H1 (cell line): ENCODE results near the gene HTR1D. TPM values are rescaled to one million over a fixed set of nuclear protein-coding genes. Genes with fewer than 3 reads are reported as not detected.

Experiments used
- CTCF ChIA-PET: fragments of 300-600 bp; sonication (Branson Sonifier 250); formaldehyde crosslinking; loops from one replicate; lab custom pipeline; 2021; ENCODE audit not compliant: partially characterized antibody; lab: Charles Lee
- POLR2A ChIA-PET: fragments of 300-600 bp; sonication (Branson Sonifier 250); formaldehyde crosslinking; loops from one replicate; lab custom pipeline; 2021; ENCODE audit warnings: inconsistent platforms; ENCODE audit not compliant: partially characterized antibody; lab: Charles Lee
- DNase-seq, 2 experiments: peaks; one replicate each; pipeline versions ENCODE4 v3.0.0 to v3.0.0-alpha.2; 2010 to 2022; ENCODE audit warnings: low spot score in 2 of 2, low read depth in 1 of 2, mixed read lengths in 1 of 2
- FAIRE-seq: peaks from 2 replicates; lab custom pipeline; 2011; peaks lifted over from hg19 to GRCh38; lab: Jason Lieb, UNC
- H2AFZ ChIP-seq: 2 replicates; pipeline ENCODE4 v1.8.1; 2012; ENCODE audit warnings: low read length, inconsistent platforms
- H2AK5ac ChIP-seq: 2 replicates; pipeline ENCODE4 v1.6.1; 2013; ENCODE audit warnings: low read depth, low read length
- H2BK120ac ChIP-seq: replicated peaks from 2 replicates; pipeline ENCODE3; 2013; ENCODE audit warnings: low read depth, low read length, inconsistent platforms
- H2BK12ac ChIP-seq: 2 replicates; pipeline ENCODE4 v1.6.1; 2013; ENCODE audit warnings: low read depth, low read length
- H2BK15ac ChIP-seq: 2 replicates; pipeline ENCODE4 v1.6.1; 2013; ENCODE audit warnings: low read length
- H2BK20ac ChIP-seq: 2 replicates; pipeline ENCODE4 v1.6.1; 2013; ENCODE audit warnings: low read length
- H2BK5ac ChIP-seq: 2 replicates; pipeline ENCODE4 v1.6.1; 2013; ENCODE audit warnings: low read depth, low read length
- H3K14ac ChIP-seq: 2 replicates; pipeline ENCODE4 v1.6.1; 2013; ENCODE audit warnings: inconsistent platforms; ENCODE audit not compliant: insufficient read length
- H3K18ac ChIP-seq: 2 replicates; pipeline ENCODE4 v1.6.1; 2013; ENCODE audit warnings: low read length; ENCODE audit errors: extremely low read depth
- H3K23ac ChIP-seq: 2 replicates; pipeline ENCODE4 v1.6.1; 2013; ENCODE audit warnings: inconsistent platforms; ENCODE audit not compliant: insufficient read length
- H3K23me2 ChIP-seq: 2 replicates; pipeline ENCODE4 v1.6.1; 2013; ENCODE audit warnings: low read depth, low read length
- H3K27ac ChIP-seq: 2 replicates; pipeline ENCODE4 v1.6.1; 2011; ENCODE audit warnings: low read depth, low read length, inconsistent platforms
- H3K27me3 ChIP-seq, 4 experiments: replicated peaks in 1 of 4; 1 replicate in 1 of 4; 2 replicates in 3 of 4; pipeline versions ENCODE4 v1.6.1 to v1.8.1; 2011 to 2013; ENCODE audit warnings: low read length in 3 of 4, mild to moderate bottlenecking in 3 of 4, inconsistent platforms in 2 of 4, mixed read lengths in 2 of 4, moderate library complexity in 1 of 4; ENCODE audit not compliant: control insufficient read depth in 3 of 4, insufficient read depth in 3 of 4; ENCODE audit errors: extremely low read depth in 1 of 4
- H3K36me3 ChIP-seq, 4 experiments: 2 replicates each; pipeline versions ENCODE4 v1.6.1 to v1.8.1; 2011 to 2013; ENCODE audit warnings: mild to moderate bottlenecking in 4 of 4, low read length in 3 of 4, moderate library complexity in 2 of 4, control low read depth in 1 of 4, inconsistent platforms in 1 of 4; ENCODE audit not compliant: insufficient read depth in 4 of 4, control insufficient read depth in 2 of 4
- H3K4ac ChIP-seq: replicated peaks from 2 replicates; pipeline ENCODE3; 2013; ENCODE audit warnings: low read length, low read depth, mixed read lengths, inconsistent platforms; ENCODE audit not compliant: insufficient read length
- H3K4me1 ChIP-seq, 4 experiments: replicated peaks in 1 of 4; 1 replicate in 1 of 4; 2 replicates in 3 of 4; pipeline versions ENCODE4 v1.6.1 to v1.8.1; 2011 to 2013; ENCODE audit warnings: low read length in 3 of 4, inconsistent platforms in 2 of 4, mixed read lengths in 1 of 4; ENCODE audit not compliant: insufficient read depth in 4 of 4, control insufficient read depth in 3 of 4
- H3K4me2 ChIP-seq, 2 experiments: 2 replicates each; pipeline versions ENCODE4 v1.6.1 to v1.8.1; 2011 to 2013; ENCODE audit warnings: low read depth in 2 of 2, low read length in 2 of 2, control low read depth in 1 of 2, inconsistent platforms in 1 of 2, mild to moderate bottlenecking in 1 of 2; ENCODE audit not compliant: insufficient read depth in 1 of 2
- H3K4me3 ChIP-seq, 4 experiments: fragments of 200-600, 300-600 bp in 1 of 4; sonication (generic), shearing (Covaris generic), sonication (Bioruptor Twin) in 1 of 4; 2 replicates each; pipeline versions ENCODE4 v1.5.1 to v1.8.1; 2011 to 2016; ENCODE audit warnings: low read length in 4 of 4, low read depth in 3 of 4, control low read depth in 2 of 4, inconsistent platforms in 2 of 4, mild to moderate bottlenecking in 2 of 4, mixed read lengths in 1 of 4, moderate library complexity in 1 of 4; ENCODE audit not compliant: insufficient read depth in 2 of 4; ENCODE audit errors: extremely low read depth in 1 of 4
- H3K56ac ChIP-seq: replicated peaks from 2 replicates; pipeline ENCODE3; 2013; ENCODE audit warnings: low read depth, mild to moderate bottlenecking, mixed read lengths, low read length, inconsistent platforms; ENCODE audit not compliant: insufficient read length
- H3K79me1 ChIP-seq: 2 replicates; pipeline ENCODE4 v1.6.1; 2013; ENCODE audit warnings: low read depth, low read length, control low read depth
- H3K79me2 ChIP-seq, 2 experiments: 2 replicates each; pipeline versions ENCODE4 v1.6.1 to v1.8.1; 2012 to 2013; ENCODE audit warnings: low read length in 2 of 2, mild to moderate bottlenecking in 2 of 2, inconsistent platforms in 1 of 2; ENCODE audit not compliant: insufficient read depth in 2 of 2, control insufficient read depth in 1 of 2
- H3K9ac ChIP-seq, 4 experiments: replicated peaks in 1 of 4; 1 replicate in 1 of 4; 2 replicates in 3 of 4; pipeline versions ENCODE4 v1.6.1 to v1.8.1; 2011 to 2013; ENCODE audit warnings: low read depth in 3 of 4, low read length in 3 of 4, control low read depth in 2 of 4, mild to moderate bottlenecking in 2 of 4, moderate library complexity in 2 of 4, inconsistent platforms in 1 of 4; ENCODE audit errors: extremely low read depth in 1 of 4
- H3K9me3 ChIP-seq, 2 experiments: 2 replicates each; pipeline versions ENCODE4 v1.6.1 to v1.8.1; 2012 to 2013; ENCODE audit warnings: mild to moderate bottlenecking in 2 of 2, moderate library complexity in 2 of 2, control low read depth in 1 of 2, inconsistent platforms in 1 of 2, low read depth in 1 of 2, low read length in 1 of 2, mixed read lengths in 1 of 2; ENCODE audit not compliant: insufficient read depth in 2 of 2
- H4K20me1 ChIP-seq, 2 experiments: replicated peaks in 1 of 2; 2 replicates each; pipeline versions ENCODE3 to v1.8.1; 2011 to 2013; ENCODE audit warnings: inconsistent platforms in 2 of 2, low read length in 2 of 2, mild to moderate bottlenecking in 1 of 2; ENCODE audit not compliant: insufficient read depth in 2 of 2, control insufficient read depth in 1 of 2
- H4K5ac ChIP-seq: 2 replicates; pipeline ENCODE4 v1.6.1; 2013; ENCODE audit warnings: low read length, low read depth, mixed read lengths, inconsistent platforms; ENCODE audit not compliant: insufficient read length
- H4K8ac ChIP-seq: 2 replicates; pipeline ENCODE4 v1.8.0; 2013; ENCODE audit warnings: mild to moderate bottlenecking, moderate library complexity, low read length, inconsistent platforms; ENCODE audit not compliant: insufficient read depth; ENCODE audit errors: extremely low read depth
- H4K91ac ChIP-seq: replicated peaks from 2 replicates; pipeline ENCODE3; 2013; ENCODE audit warnings: low read length, mixed read lengths, inconsistent platforms; ENCODE audit not compliant: insufficient read length
- ATF3 ChIP-seq: IDR thresholded peaks from 2 replicates; pipeline ENCODE4 v1.6.1; 2011; ENCODE audit warnings: low read depth, mild to moderate bottlenecking, low read length; ENCODE audit not compliant: insufficient read depth
- BCL11A ChIP-seq, 2 experiments: IDR thresholded peaks; one replicate each; pipeline ENCODE4 v1.6.1; 2011; ENCODE audit warnings: low read depth in 2 of 2, low read length in 2 of 2, mild to moderate bottlenecking in 2 of 2
- CEBPB ChIP-seq: IDR thresholded peaks from 2 replicates; pipeline ENCODE4 v1.6.1; 2012; ENCODE audit warnings: low read depth, low read length
- CREB1 ChIP-seq: IDR thresholded peaks from 2 replicates; pipeline ENCODE4 v1.6.1; 2012; ENCODE audit warnings: inconsistent platforms
- CTBP2 ChIP-seq: IDR thresholded peaks from 2 replicates; pipeline ENCODE4 v1.7.0; 2011; ENCODE audit warnings: borderline replicate concordance, mild to moderate bottlenecking, moderate library complexity, mixed read lengths, low read length; ENCODE audit not compliant: insufficient read depth, insufficient read length
- EZH2 ChIP-seq: fragments of 200-600 bp; sonication (generic); IDR thresholded peaks from 2 replicates; pipeline ENCODE4 v1.7.1; 2012; ENCODE audit warnings: low read depth, mild to moderate bottlenecking, moderate library complexity, low read length, inconsistent platforms; ENCODE audit not compliant: severe bottlenecking
- GTF2F1 ChIP-seq: IDR thresholded peaks from 2 replicates; pipeline ENCODE4 v1.6.1; 2012; ENCODE audit warnings: low read depth, low read length, improper control_type of control experiment, borderline replicate concordance
- JUN ChIP-seq: IDR thresholded peaks from 2 replicates; pipeline ENCODE4 v1.6.1; 2011; ENCODE audit warnings: low read depth, mild to moderate bottlenecking, improper control_type of control experiment, low read length
- RFX5 ChIP-seq: IDR thresholded peaks from 2 replicates; pipeline ENCODE4 v1.6.1; 2011; ENCODE audit warnings: low read depth, low read length, improper control_type of control experiment, borderline replicate concordance
- SIN3A ChIP-seq, 2 experiments: IDR thresholded peaks in 1 of 2; conservative IDR thresholded peaks in 1 of 2; 2 replicates each; pipeline ENCODE4 v1.6.1; 2011 to 2012; ENCODE audit warnings: low read length in 2 of 2, improper control_type of control experiment in 1 of 2, low read depth in 1 of 2, mild to moderate bottlenecking in 1 of 2
- WGBS, 2 experiments: shearing (Covaris generic) in 1 of 2; methylation state at CpG; one replicate each; pipeline versions ENCODE4 v1.1.6 to v1.1.7; 2013 to 2015; ENCODE audit warnings: low lambda C conversion rate in 2 of 2, mixed read lengths in 2 of 2, inconsistent platforms in 1 of 2, low coverage in 1 of 2, missing lambda C conversion rate in 1 of 2; ENCODE audit not compliant: insufficient replicate concordance in 2 of 2, insufficient coverage in 1 of 2, insufficient read length in 1 of 2; ENCODE audit errors: extremely low coverage in 1 of 2, missing lambda C conversion rate in 1 of 2; 5-methylcytosine and 5-hydroxymethylcytosine counted together
- polyA plus RNA-seq, 7 experiments: library from polyadenylated mRNA; depleted of rRNA in 3 of 7; stranded (reverse) in 5 of 7; unstranded in 2 of 7; fragments of >200 nt in 5 of 7; fragments of 200-250 nt in 2 of 7; gene quantifications; 1 replicate in 5 of 7; 2 replicates in 1 of 7; 4 replicates in 1 of 7; pipeline versions ENCODE4 v1.2.1 to v1.2.3, GENCODE V29; 2011 to 2013; ENCODE audit warnings: missing spikeins in 2 of 7, mixed read lengths in 2 of 7
- total RNA-seq: library from RNA; stranded (reverse); fragmentation: NEBNext Ultra II Directional; extraction: Animal tissue kit (Norgen Biotek cat#: 25700); gene quantifications from 2 replicates; pipeline ENCODE4 v1.2.1, GENCODE V29; 2021
- TF ChIP-seq, protein P1 (sequence below): IDR thresholded peaks from 2 replicates; pipeline ENCODE4 v1.6.1; 2012; ENCODE audit warnings: inconsistent platforms

The HTR1D gene
- total and polyA plus RNA-seq, 2 of the 8 experiments (the other 6 are each of a cell fraction or from before 2014, with no cell fraction given), result 8.8 to 11.5 TPM

- Histone ChIP-seq H3K27me3 (no peaks in the 10 kb centered on the region), H3K4ac (no peak overlapping the region), H3K56ac (no peak overlapping the region), H3K18ac (no peak overlapping the region), H2BK120ac (no peak overlapping the region), H3K23ac (no peak overlapping the region), H3K79me1 (no peaks in the 10 kb centered on the region), H2BK12ac (no peak overlapping the region), H3K9me3 (no peaks in the 10 kb centered on the region), H3K23me2 (no peaks in the 10 kb centered on the region), H4K20me1 (no peaks in the 10 kb centered on the region), H3K4me1 (peaks cover 0 to 9% (median 0%) of the 10 kb centered on the region in 4 experiments; a peak in 2 of 7 replicates), H2BK5ac (no peak overlapping the region), H4K5ac (no peak overlapping the region), H4K91ac (no peak overlapping the region), H2AK5ac (no peak overlapping the region), H2BK20ac (no peak overlapping the region), H3K9ac (no peak overlapping the region), H2BK15ac (no peak overlapping the region), H3K4me2 (no peak overlapping the region), H3K4me3 (no peak overlapping the region), H4K8ac (no peak overlapping the region), H3K14ac (no peak overlapping the region), H3K27ac (no peak overlapping the region), H3K79me2 (no peaks in the 10 kb centered on the region), H3K36me3 (no peaks in the 10 kb centered on the region), H2AFZ (no peak overlapping the region)
- FAIRE-seq (no peak), DNase-seq (no peak)
- 88% methylated on average over 6 of the region's 6 CpGs; no CpG with 5 or more reads in 1 of the 2 experiments for WGBS, 2 experiments
- ChIA-PET POLR2A (interaction anchor here (0.6 to 1.0 kb wide), 3 partner anchors 11 to 94 kb away, joined by 3 to 4 read pairs (median 3); partner anchors contain the start of gene HNRNPR), CTCF (interaction anchor here (0.6 to 1.4 kb wide), 6 partner anchors 16 to 388 kb away, joined by 3 to 4 read pairs (median 4); no protein-coding TSS in a partner anchor)
- TF ChIP-seq GTF2F1, result no peak
- TF ChIP-seq JUN, result no peak
- no peak for TF ChIP-seq ATF3
- TF ChIP-seq, protein P1, sequence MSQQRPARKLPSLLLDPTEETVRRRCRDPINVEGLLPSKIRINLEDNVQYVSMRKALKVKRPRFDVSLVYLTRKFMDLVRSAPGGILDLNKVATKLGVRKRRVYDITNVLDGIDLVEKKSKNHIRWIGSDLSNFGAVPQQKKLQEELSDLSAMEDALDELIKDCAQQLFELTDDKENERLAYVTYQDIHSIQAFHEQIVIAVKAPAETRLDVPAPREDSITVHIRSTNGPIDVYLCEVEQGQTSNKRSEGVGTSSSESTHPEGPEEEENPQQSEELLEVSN, result no peak
- no peak for TF ChIP-seq CREB1
- no peak for TF ChIP-seq RFX5
- TF ChIP-seq CEBPB, result no peak
- TF ChIP-seq BCL11A (IDR thresholded peaks at IDR 0.05; ENCODE audit: low read depth in 2 of 2, low read length in 2 of 2), result no peak
- no peak for TF ChIP-seq SIN3A (conservative IDR thresholded peaks at IDR 0.05 in 1 of 2, IDR thresholded peaks at IDR 0.05 in 1 of 2; ENCODE audit: low read depth in 1 of 2, low read length in 2 of 2)
- TF ChIP-seq EZH2, result no peak
- TF ChIP-seq CTBP2, result no peak
Measured at GRCh38 chr1:23249787-23250454, 32.6 kb upstream of the HTR1D start.
